Measurements from ENCODE around the gene ABCD1.

DNA sequence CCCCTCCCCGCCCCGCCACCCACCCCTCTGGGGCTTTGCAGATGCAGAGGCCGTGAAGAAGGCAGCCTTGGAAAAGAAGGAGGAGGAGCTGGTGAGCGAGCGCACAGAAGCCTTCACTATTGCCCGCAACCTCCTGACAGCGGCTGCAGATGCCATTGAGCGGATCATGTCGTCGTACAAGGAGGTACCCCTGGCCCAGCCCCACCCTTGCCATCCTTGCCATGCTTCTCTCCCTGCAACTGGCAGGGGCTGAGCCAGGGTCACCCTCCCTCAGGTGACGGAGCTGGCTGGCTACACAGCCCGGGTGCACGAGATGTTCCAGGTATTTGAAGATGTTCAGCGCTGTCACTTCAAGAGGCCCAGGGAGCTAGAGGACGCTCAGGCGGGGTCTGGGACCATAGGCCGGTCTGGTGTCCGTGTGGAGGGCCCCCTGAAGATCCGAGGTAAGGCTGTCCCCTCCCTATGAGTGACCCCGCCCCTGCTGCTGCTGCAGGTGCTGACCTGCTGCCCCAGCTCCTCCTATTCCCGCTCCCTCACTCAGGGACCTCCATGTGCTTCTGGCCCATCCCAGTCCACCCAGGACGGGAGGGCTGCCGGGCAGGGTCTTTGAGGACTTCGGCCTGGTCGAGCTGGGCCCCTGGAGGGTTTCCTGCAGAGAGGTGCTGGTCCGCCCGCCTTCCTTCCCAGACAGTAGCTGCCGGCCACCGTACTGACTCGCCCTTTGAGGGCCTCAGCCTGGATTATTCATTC is 11.6 kb downstream of the ABCD1 start:
- TF ChIP-seq, protein P1, sequence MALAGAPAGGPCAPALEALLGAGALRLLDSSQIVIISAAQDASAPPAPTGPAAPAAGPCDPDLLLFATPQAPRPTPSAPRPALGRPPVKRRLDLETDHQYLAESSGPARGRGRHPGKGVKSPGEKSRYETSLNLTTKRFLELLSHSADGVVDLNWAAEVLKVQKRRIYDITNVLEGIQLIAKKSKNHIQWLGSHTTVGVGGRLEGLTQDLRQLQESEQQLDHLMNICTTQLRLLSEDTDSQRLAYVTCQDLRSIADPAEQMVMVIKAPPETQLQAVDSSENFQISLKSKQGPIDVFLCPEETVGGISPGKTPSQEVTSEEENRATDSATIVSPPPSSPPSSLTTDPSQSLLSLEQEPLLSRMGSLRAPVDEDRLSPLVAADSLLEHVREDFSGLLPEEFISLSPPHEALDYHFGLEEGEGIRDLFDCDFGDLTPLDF (CRISPR knock-in tag; IDR thresholded peaks at IDR 0.05): no peak
- TF ChIP-seq, protein P2, sequence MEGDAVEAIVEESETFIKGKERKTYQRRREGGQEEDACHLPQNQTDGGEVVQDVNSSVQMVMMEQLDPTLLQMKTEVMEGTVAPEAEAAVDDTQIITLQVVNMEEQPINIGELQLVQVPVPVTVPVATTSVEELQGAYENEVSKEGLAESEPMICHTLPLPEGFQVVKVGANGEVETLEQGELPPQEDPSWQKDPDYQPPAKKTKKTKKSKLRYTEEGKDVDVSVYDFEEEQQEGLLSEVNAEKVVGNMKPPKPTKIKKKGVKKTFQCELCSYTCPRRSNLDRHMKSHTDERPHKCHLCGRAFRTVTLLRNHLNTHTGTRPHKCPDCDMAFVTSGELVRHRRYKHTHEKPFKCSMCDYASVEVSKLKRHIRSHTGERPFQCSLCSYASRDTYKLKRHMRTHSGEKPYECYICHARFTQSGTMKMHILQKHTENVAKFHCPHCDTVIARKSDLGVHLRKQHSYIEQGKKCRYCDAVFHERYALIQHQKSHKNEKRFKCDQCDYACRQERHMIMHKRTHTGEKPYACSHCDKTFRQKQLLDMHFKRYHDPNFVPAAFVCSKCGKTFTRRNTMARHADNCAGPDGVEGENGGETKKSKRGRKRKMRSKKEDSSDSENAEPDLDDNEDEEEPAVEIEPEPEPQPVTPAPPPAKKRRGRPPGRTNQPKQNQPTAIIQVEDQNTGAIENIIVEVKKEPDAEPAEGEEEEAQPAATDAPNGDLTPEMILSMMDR (IDR thresholded peaks at IDR 0.05): no peak
- TF ChIP-seq, protein P3, sequence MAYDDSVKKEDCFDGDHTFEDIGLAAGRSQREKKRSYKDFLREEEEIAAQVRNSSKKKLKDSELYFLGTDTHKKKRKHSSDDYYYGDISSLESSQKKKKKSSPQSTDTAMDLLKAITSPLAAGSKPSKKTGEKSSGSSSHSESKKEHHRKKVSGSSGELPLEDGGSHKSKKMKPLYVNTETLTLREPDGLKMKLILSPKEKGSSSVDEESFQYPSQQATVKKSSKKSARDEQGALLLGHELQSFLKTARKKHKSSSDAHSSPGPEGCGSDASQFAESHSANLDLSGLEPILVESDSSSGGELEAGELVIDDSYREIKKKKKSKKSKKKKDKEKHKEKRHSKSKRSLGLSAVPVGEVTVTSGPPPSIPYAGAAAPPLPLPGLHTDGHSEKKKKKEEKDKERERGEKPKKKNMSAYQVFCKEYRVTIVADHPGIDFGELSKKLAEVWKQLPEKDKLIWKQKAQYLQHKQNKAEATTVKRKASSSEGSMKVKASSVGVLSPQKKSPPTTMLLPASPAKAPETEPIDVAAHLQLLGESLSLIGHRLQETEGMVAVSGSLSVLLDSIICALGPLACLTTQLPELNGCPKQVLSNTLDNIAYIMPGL (CRISPR knock-in tag; IDR thresholded peaks at IDR 0.05): no peak
- TF ChIP-seq NFE2L1 (CRISPR knock-in tag; IDR thresholded peaks at IDR 0.05) (no peak), ATF1 (CRISPR knock-in tag; IDR thresholded peaks at IDR 0.05) (no peak), ESRRA (CRISPR knock-in tag; IDR thresholded peaks at IDR 0.05; ENCODE audit: borderline replicate concordance) (no peak)
